GM19351 (cell line): ENCODE measurements around the gene RCE1.
A peak's percentile ranks its signal among the peaks of the same experiment; 100 is the strongest.

Experiments
- ATAC-seq: cut with Tn5 transposase; IDR thresholded peaks from one replicate; pipeline ENCODE4 v1.9.1; 2021; ENCODE audit warnings: mild to moderate bottlenecking, moderate library complexity; ENCODE audit not compliant: unreplicated experiment

The RCE1 gene

DNA sequence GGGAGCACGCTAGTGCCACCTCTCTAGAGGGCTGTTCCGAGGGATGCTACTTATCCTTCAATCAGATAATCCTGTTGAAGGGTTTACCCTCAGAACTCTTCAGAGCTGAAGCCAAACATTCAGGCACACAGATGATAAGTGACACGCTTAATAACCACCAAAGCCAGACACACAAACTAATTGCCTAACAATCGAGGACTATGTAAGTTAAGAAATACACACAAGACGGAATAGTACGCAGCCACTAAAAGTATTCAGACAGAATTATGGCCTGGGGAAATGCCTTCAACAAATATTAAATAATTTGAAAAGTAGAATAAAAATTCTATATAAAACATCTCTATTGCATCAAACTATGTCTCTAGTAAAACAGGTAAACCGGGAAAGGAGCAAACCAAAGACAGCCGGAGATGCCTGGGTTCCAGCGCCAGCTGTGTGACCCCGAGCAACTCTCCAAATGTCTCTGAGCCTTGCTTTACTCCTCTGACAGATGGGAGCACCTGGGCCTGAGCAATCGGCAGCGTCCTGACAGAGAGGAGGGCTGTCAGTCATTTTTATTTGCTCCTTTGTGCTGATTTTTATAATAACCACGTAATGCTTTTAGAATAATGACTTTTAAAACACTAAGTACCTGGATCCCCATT lies 25.0 kb downstream of the RCE1 start:
- ATAC-seq: no peak

DNA sequence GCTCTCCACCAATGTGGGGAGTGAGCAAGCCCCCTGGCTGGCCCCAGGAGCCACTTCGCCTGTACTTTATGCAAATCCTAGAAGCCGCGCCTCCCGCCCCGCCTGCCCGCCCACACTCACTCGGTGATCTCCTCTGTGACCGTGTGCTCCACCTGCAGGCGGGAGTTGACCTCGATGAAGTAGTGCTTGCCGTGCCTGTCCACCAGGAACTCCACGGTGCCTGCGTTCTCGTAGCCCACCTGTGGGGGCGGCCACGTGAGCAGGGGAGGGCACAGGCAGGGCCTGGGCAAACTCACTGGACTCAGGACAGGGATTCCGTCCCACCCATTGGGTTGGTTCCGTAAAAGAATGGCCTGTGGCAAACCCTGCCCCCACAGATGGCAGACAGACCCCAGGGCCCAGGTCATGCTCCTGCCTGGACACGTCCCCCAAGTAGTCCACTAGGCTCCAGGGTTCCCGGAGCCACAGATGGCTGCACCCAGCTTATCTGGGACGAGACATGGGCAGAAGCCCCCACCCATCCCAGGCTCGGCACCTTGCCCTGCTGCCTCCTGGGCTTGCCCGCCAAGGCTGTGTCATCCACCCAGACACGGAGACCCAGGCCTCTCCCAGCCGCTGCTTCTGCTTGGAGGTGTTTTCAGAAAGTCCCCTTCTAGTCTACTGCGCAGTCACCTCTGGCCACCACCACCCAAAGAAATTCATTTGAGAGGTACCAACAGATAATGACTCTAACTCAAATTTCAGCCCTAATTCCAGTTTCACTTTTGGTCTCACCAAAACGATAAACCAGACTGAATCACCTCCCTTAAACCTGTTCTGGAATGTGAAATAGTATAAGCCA lies 25.7 kb downstream of the RCE1 start:
- peak; percentile 79 for ATAC-seq

DNA sequence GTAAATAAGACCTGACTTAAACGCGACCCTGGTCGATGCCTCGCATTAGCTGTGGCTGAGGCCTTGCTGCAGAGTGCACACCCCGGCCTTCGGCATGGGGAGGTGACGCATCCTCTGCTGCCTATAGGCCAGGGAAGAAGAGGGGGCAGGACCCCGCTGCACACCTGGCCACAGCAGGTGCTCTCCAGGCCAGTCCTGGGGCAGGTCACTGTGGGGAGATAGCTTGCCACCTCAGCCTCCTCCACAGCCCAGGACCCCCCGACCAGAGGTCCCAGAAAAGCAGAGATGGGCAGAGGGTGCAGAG lies 26.3 kb downstream of the RCE1 start:
- ATAC-seq: no peak

DNA sequence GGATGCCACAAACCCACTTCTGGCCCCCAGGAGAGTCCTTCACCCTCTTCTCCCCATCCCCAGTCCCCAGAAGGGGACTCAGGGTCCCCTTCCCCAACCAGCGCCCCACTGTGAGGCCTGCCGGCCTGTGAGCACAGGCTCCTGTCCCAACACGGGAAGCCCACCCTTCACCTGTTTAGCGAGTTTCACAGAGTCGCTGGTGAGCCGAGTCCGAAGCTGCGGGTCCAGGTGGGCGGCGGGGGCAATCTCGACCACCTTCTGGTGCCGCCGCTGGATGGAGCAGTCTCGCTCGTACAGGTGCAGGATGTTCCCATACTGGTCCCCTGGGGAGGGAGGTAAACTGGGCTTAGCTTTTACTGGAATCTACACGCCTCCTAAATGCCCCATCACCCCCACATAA lies 26.9 kb downstream of the RCE1 start:
- no peak for ATAC-seq

DNA sequence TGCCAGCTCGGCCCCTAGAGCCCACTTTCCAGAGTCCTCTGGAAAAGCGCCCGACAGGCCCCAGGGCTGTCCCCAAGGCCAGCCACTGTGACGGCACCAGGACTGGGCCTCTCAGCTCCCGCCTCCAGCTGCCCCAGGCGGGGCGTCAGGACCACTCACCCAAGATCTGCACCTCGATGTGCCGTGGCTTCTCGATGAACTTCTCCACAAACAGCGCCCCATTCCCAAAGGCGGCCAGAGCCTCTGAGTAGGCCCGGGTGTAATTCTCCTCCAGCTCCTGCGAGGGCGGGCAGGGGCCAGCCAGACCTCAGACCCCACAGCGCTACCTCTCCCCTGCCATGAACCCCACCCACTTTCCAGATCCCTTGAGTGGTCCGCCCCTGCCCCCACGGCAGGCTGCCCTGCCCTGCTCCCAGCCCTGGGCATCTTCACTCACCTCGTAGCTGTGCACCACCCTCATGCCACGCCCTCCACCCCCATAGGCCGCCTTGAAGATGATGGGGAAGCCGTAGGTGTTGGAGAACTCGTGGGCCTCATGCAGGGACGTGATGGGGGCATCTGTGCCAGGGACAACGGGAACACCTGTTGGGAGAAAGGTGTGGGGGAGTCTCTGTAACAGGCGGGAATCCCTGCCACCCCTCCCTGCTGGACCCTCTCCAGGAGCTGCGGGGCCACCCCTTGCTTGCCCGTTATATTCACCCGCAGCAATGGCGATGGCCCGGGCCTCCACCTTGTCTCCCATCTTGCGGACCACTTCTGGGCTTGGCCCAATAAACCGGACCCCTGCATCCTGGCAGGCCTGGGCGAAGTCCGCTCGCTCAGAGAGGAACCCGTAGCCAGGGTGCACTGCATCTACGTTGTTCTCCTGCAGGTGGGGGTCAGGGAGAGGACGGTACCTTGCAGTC lies 27.6 kb downstream of the RCE1 start:
- no peak for ATAC-seq

DNA sequence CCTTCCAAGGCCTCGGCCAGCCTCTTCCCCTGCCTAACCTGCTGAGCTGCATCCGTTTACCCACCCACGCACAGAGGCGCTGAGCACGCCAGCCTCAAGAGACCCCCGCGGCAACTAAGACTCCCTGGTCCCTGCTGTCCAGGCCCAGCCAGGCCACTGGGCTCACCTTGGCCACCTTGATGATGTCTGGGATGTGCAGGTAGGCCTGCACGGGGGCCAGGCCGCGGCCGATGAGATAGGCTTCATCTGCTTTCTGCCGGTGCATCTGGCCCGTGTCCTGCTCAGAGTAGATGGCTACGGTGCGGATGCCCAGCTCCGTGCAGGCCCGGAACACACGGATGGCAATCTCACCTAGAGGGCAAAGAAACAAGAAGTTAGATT lies 28.3 kb downstream of the RCE1 start:
- ATAC-seq: no peak

DNA sequence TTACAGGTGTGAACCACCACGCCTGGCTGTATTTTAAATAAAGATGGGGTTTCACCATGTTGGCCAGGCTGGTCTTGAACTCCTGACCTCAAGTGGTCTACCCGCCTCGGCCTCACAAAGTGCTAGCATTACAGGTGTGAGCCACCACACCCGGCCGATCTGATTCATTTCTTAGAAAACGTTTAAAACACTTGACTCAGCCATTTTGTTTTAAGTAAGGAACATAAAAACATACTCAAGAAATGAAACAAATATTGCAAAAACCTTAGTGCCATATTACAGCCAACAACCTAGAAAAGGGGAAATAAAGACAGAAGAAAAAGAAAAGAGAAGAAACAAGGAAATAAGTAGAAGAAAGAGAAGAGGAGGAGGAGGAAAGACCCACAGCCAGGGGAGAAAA lies 31.0 kb downstream of the RCE1 start:
- ATAC-seq: no peak

DNA sequence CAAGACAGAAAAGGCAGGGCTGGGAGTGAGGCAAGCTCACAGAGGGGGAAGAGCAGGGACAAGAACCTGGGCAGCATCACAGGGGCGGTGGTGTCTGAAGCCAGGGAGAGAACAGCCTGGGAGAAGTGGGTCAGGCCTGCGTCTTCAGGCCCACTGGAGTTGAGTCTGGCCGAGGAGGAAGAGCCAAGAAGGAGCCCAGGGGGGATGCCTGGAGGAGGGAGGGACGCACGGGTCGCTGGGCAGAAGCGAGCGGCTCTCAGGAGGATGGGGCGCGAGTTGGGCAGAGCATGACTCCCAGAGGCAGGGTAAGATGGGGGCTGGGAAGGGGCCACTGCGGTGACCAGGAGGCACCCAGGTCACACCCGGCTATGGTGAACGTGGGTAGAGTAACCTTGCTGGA lies 32.1 kb downstream of the RCE1 start:
- ATAC-seq: no peak

DNA sequence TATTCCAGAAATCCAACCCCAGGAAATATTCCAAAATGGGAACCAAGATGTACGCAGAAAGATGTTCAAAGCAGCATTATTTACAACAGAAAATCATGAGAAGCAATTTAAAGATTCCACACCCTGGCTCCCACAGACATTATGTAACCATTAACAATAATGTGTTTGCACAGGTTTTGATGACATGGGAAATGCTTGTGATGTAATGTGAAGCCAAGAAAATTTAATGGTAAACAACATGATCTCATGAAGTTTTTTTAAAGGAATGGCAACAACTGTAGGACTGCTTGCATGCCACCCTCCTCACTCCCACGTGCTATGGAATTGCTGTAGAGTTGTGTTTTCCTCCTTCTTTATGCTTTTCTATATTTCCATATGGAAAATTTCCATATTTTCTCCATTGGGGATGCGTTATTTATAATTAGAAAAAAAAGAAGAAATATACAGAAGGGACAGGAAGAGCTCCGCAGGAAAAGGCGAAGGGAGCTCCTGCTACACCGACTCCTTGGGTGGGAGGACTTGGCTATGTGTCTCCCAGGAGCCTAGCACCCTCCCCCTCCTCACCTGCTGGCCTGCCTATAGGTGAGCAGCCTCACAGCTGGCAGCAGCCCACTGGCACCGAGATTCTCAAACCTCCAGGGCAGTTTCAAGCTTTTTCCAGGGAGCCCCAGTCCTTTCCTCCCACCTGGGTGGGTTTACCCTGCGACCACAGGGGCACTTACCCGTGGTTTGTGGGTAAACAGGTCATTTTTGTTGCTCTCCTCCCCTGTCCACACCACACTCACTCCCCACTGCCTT lies 34.5 kb downstream of the RCE1 start:
- ATAC-seq: no peak

DNA sequence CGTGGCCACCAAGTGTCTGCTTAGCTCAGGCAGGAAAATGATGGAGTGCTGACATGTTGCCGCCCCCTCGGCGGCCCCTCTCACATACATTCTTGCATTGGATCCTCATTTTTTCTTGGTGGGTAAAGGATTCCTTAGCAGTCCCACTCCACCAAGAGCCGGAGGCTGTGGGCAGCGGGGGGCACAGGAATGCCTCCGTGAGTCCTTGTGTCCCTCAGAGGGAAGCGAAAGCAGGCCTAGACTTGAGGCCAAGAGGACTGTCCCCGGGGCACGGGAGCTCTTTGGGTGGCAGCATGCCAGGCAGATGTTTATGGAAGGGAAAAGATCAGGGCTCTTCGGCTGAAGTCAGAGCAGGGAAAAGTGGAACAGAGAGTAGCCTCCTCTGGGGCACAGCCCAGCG lies 35.2 kb downstream of the RCE1 start:
- ATAC-seq: no peak

DNA sequence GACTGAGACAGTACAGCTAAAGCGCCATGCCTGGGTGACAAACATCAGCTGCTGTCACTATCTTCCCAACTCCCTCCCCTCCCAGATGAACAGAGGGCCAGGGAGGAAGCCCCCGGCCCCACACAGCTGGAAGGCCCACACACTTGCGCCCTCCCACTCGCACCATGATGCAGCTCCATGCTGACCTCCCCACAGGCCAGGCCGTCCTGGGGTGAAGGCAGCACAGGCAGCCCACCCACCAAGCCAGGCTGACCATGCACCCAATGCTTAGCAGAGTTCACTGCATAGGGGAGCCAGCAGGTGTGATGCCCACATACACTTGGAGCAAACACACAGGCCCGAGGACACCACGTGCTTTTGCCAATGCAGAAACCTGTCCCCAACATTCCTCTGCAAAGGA lies 35.8 kb downstream of the RCE1 start:
- ATAC-seq: no peak

DNA sequence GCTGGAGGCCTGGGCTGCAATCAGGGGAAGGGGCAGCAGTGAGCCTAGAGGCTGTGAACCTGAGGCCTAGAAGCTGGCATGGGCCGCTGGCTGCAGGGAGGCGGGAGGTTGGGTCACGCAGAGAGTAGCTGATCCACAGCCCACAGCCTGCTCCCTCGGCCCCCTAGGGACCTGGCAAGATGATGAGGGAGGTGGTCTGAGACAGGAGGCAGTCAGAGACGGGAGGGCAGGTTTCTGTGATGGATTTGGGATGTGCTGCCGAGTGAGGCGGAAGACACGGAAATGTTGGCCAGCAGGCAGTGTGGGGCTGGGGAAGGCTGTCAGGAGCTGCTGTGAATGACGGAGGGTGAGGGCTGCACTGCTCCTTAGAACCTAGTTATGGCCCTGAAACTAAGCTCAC lies 36.3 kb downstream of the RCE1 start:
- no peak for ATAC-seq

DNA sequence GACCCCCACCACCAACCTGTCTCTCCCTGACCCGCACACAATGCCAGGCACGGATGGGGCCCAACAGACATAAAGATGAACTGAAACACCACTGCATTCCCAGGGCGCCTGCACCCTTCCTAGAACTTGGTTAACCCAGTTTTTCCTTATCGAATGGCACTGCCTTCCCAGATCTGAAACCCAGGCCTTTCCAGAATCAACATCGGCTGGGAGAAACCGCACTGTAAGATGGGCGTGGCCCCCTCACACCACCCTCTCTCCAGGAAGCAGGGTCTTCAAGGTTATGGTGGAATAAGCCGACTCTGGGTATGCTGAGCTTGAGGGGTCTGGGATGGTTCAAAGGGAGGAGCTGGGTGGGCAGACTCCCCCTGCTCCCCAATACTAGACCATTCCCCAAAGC lies 36.8 kb downstream of the RCE1 start:
- no peak for ATAC-seq

DNA sequence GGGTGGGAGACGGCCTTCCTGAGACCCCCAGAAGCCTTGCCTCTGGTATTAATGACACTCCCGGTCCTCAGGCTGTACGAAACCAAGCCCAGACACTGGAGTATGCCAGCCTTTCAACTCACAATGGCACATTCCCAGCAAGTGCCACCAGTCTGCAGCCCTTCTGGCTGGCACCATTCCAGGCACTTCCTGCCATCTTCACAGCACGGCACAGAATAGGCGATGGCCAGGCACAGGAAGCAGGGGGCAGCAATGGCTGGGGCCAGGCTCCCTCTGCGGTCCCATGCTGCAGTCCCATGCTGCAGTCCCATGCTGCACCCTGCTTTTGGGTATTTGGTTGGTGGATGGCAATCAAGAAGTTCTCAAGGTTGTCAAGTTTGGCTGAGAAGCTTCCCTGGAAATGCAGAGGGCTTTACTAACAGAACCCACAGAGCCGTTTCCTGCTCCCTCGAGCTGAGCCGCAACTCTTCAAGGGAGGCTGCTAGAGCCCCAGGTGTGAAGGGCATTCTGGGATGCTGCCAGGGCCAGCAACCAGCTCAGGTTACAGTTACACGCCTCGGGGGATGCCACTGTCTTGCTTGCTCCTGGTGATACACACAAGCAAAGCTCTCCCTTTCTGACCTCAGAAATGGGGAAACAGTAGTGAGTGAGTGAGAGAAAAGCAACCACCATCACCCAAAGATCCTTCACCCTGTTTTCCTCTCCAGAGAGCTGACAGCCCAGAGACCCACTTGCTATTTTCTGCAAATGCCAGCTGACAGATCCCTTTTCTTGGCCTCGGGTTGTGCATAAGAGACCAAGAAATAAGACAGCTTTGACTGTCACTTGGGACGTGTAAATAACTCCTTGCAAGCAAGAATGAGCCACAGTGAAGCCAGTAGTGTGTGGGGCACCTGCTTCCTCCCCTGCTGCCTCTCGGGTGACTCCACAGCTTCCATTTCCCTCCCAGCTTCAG lies 37.5 kb downstream of the RCE1 start:
- no peak for ATAC-seq

DNA sequence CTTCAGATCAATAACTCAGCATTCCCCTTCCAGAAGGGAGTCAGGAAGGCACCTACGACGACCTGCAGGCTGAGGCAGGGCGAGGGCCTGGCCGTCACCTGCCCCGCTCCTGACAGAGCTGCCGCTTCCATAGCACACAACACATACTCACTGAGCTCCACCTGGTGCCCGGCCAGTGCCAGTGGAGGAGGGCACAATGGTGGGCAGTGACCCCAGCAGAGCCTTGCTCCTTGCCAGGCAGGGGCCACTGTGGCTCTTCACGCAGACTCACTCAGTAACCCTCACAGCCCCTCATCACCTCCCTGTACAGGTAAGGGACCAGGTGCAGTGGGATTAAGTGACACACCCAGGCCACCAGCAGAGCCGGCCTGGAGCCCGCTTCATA lies 38.2 kb downstream of the RCE1 start:
- ATAC-seq: no peak

DNA sequence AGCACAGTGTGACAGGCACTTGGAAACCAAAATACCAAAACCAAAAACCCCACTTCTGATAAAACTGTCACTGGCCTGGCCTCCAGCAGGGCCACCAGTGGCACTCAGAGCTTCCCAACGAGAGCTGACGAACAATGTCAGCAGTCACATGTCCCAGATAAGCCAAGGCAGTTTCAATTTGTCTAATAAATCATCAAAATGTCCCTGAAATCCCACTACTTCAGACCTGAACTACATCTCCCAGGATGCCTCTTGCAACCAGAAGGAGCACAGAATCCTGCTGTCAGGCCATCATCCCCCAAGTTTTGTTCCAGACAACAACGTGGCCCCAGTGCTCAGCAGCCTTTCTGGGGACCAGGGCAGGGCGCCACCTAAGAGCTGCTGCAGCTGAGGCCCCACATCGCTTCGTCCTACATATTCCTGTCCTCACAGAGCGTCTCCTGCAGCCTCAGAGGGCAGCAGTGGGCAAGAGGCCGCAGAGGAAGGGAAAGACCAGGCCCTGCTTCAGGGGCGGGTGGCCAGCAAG lies 38.7 kb downstream of the RCE1 start:
- ATAC-seq: no peak

DNA sequence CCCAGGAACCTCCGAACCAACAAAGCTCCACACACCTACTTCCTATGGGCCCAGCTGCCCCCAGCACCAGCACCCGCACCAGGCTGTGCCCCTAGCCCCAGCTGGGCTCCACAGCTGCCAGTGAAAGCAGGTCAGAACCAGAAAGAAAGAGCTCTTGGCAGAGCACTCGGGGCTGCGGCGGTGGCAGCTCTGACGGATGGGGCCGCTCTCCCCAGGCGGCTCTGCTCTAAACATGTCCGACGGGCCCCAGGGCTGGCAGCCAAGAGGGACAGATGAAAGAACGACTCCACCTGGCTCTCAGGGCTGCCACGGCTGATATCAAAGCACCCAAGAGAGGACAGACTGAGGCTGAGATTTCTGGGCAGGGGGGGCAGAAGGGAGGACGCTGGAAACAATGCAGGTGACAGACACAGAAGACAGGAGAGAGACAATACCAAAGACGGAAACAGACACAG lies 39.3 kb downstream of the RCE1 start:
- ATAC-seq: no peak

DNA sequence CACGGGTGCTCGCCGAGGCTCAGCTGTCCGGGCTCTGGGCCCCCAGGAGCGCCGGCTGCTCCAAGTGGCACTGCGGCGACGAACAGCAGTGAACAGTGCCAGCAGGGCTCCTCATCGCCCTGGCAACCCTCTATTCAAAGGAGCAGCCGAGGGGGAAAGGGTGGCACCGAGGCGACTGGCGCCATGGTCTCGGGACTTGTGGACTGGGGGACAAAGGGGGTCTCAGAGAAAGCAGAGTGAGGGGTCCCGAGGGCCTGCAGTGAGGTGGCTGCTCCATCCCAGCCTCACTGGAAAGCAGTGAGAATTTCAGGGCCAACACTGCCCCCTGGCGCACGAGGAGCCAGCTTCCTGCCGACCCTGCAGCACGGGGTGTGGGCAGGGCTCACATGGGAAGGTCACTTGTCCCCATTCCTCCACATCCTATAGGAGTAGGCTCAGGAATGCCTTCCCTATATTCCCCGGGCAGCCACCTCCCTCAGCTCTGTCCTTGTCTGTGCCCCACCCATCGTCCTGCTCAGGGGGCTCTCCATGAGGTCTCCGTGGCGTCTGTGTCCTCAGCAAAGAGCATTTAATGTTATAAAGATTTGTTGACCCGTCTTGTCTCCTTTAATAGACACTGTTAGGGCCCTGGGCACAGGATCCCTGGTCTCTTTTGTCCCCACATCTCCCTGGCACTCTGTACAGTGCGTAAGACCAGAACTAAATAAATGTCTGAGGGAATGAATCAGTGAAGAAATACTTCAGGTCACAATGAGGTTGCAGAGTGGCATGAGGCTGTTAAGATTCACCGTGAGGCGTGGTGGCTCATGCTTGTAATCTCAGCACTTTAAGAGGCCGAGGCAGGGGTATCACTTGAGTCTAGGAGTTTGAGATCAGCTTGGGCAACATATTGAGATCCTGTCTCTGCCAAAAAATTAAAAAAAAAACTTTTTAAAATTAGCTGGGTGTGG lies 40.0 kb downstream of the RCE1 start:
- no peak for ATAC-seq

DNA sequence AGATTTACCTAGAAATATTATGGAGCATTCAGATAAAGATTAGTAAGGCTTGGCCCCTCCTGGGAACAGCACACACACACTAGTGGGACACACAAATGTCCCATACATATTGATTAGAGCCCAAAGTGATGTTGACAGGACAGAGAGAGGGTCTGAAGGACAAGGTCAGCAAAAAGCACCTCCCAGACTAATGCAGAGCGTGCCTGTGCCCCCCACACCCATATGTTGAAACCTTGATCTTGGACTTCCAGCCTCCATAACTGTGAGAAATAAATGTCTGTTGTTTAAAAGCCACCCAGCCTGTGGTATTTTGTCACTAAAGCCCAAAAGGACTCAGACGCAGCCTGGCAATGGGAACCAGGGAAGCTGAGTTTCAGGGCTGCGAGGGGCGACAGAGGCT lies 41.2 kb downstream of the RCE1 start:
- no peak for ATAC-seq
